GM12892 (cell line): ENCODE measurements around the gene PFN3.

ENCODE experiments used
- POLR2A ChIP-seq: IDR thresholded peaks from 2 replicates; pipeline ENCODE4 v1.6.1; 2011; ENCODE audit warnings: low read depth, low read length, control low read depth
- POLR2AphosphoS5 ChIP-seq: IDR thresholded peaks from 2 replicates; pipeline ENCODE4 v1.6.1; 2011; ENCODE audit warnings: low read depth, low read length, control low read depth

DNA sequence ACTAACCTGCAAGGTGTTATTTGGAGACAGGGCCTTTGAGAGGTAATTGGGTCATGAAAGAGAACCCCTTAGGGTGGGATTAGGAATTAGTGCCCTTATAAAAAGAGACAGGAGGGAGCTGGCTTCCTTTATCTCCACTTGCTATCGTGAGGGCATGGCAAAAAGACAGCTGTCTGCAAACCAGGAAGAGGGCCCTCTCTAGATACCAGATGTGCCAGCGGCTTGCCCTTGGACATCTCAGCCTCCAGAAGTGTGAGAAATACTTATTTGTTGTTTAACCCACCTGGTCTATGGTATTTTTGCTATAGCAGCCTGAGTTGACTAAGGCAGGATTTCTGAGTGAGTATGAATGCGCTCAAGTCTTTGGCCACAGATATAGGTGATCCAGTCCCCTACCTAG lies 43.7 kb downstream of the PFN3 start:
- no peak for TF ChIP-seq POLR2AphosphoS5
- no peak for TF ChIP-seq POLR2A
